HG03521 (cell line): ENCODE data around the gene ZNF232.
"Not testable (repeated sequence)": the region's sequence is repeated elsewhere in the genome, so short reads cannot be mapped to it uniquely, and the experiment has no call there.

Experiments used
- ATAC-seq: cut with Tn5 transposase; IDR thresholded peaks from one replicate; pipeline ENCODE4 v1.9.1; 2021; ENCODE audit warnings: mild to moderate bottlenecking, moderate library complexity; ENCODE audit not compliant: unreplicated experiment

Gene ZNF232

GRCh38 chr17:5130261-5130660, 18.6 kb upstream of the ZNF232 start:
- not testable (repeated sequence) for ATAC-seq

DNA sequence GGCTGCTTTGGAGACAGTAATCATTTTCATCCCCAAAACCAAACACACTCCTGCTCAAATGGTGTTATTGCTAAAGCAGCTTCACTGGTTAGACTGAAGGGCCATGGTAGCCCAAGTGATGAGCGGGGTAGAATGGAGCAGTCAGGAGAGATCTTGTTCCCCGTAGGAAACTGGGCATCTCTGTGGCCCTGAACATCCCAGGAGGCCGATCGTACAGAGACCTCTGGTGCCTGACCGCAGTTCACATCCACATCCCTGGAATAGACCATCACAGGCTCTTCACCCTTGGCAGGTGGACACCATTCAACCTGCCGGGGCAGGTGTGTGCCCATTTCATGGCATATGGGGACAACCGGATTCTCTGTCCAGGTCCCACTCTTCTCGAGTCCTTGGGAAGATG, 18.1 kb upstream of the ZNF232 start:
- ATAC-seq, result not testable (repeated sequence)

- ATAC-seq, result no peak
These were observed 17.3 kb upstream of the ZNF232 start for GRCh38 chr17:5128905-5129535.

- ATAC-seq, result not testable (repeated sequence)
These were observed 16.7 kb upstream of the ZNF232 start for GRCh38 chr17:5128387-5128786.

GRCh38 chr17:5127910-5128309, 16.2 kb upstream of the ZNF232 start:
- ATAC-seq, result no peak

GRCh38 chr17:5126719-5127488, 15.2 kb upstream of the ZNF232 start:
- ATAC-seq, result no peak

DNA sequence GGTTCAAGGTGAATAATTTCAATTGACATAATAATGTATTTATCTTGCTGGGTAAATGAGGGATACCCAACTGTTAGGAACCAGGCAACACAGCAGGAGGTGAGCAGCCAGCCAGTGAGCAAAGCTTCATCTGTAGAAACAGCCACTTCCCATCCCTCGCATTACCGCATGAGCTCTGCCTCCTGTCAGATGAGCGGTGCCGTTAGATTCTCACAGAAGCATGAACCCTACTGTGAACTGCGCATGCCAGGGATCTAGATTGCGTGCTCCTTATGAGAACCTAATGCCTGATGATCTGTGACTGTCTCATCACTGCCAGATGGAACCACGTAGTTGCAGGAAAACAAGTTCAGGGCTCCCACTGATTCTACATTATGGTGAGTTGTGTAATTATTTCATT, 13.2 kb upstream of the ZNF232 start:
- ATAC-seq, result not testable (repeated sequence)

GRCh38 chr17:5124125-5124760, 12.6 kb upstream of the ZNF232 start:
- not testable (repeated sequence) for ATAC-seq

- no peak for ATAC-seq
These were observed 11.9 kb upstream of the ZNF232 start for GRCh38 chr17:5123343-5124124.

DNA sequence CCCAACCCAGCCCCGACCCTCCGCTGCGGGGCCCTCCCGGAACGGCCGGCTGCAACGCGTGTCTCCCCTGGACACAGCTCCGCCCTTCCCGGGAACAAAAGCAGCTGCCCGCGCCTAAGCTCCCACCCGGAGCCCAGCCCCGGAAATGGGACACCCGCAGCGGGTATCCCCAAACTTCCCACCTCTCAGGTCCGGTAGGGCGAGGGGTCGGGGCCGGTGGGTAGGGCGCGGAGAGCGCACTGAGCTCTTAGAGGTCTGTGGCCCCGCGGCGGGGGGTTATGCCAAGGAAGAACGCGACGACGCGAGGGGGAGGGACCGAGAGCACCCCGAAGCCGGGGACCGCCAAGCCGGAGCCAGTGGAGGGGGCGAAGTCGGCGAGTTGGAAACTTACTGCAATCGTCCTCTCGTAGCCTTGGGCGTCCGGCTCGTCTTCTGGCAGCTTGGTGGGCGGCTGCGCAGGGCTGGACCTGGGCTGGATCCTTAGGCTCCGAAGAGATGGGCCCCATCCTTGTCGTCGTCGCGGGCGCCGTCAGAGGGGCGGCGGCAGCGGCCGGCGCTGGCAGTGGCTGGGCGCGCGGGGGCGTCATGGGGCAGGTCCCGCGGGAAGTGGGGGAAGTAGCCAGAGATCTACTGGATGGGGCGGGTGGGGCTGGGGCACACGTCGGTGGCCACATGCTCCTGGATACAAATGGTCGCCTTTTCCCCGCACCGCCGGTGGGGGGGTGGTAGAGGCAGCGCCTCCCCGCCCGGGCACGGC, 11.1 kb upstream of the ZNF232 start:
- ATAC-seq, result no peak

GRCh38 chr17:5122056-5122455, 10.4 kb upstream of the ZNF232 start:
- ATAC-seq, result not testable (repeated sequence)

DNA sequence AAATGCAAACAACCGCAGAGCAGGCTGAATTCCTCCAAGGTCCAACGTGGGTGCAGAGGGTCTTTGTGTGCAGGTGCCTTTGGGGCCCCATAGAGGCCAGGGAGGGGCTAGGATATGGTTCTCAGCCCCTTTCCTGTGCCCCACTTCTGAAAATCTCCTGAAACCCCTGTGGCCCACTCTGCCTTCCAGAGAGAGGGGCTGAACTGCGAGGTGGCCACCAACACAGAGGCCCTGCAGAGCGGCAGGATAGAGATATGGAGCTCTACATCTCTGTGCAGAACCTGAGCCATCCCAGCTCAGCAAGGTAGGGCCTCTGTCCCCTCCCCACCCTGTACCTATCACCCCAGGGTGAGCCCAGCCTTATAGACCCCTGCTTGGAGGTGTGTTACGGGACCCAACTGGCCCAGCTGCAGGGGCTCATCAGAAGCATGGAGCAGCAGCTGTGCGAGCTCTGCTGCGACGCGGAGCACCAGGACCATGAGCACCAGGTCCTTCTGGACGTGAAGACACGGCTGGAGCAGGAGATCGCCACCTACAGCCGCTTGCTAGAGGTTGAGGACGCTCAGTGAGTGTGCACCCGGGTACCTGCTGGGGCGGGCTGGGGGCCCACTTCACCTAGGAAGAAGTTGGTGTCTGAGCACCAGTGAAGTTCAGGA, 9.6 kb upstream of the ZNF232 start:
- no peak for ATAC-seq

GRCh38 chr17:5120436-5121185, 8.9 kb upstream of the ZNF232 start:
- not testable (repeated sequence) for ATAC-seq

- no peak for ATAC-seq
These were observed 8.4 kb upstream of the ZNF232 start for GRCh38 chr17:5120036-5120435.

DNA sequence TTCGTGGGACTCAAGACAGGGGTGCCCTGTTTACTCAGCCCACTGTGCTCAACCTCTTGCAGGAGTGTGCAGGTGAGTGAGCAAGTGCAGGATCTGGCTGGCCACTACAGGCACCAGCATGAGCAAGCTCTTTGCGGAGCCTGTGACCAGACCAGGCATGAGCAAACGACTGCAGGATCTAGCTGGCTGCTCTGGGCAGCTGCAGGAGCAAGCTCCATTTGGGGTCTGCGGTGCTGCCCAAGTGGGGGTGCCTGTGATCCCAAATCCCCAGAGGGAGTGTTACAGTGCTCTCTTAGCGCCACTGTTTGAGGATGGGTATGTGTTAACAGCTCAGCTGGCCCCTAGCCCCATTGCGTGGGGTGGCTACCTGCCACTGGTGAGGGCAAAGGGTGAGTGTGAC, 6.5 kb upstream of the ZNF232 start:
- ATAC-seq, result no peak

GRCh38 chr17:5115673-5116651, 4.3 kb upstream of the ZNF232 start, which contains the start of gene USP6:
Gene USP6, plus strand, starts transcription at chr17:5116032. Its CDS starts 14,336 bp downstream, at chr17:5130368.
- ATAC-seq, result no peak

GRCh38 chr17:5110816-5111215, 862 bp downstream of the ZNF232 start:
- no peak for ATAC-seq

- ATAC-seq, result no peak
These were observed 10.8 kb downstream of the ZNF232 start for GRCh38 chr17:5100832-5101231.
